Testis (tissue), 2 donors: ENCODE measurements around the gene NBEAL1.
"Not testable (repeated sequence)": the region's sequence is repeated elsewhere in the genome, so short reads cannot be mapped to it uniquely, and the experiment has no call there.

ENCODE experiments used
- CTCF ChIP-seq, 3 experiments: fragments of 450-650 bp in 2 of 3; fragments of 200-600 bp in 1 of 3; sonication (generic) in 1 of 3; IDR thresholded peaks; one replicate each; pipeline ENCODE4 v1.5.1; 2016 to 2019; ENCODE audit warnings: antibody characterized with exemption in 3 of 3, mild to moderate bottlenecking in 2 of 3, moderate library complexity in 1 of 3
- POLR2A ChIP-seq: fragments of 450-650 bp; IDR thresholded peaks from one replicate; pipeline ENCODE4 v1.6.1; 2017; ENCODE audit warnings: antibody characterized with exemption, mild to moderate bottlenecking, moderate library complexity

GRCh38 chr2:203229674-203230073 is 215.0 kb downstream of the NBEAL1 start:
- TF ChIP-seq CTCF (IDR thresholded peaks at IDR 0.05); POLR2A: not testable (repeated sequence)
